ENCODE measurements around the gene MTCH1.

GRCh38 chr6:36959555-36960250 is 26.3 kb downstream of the MTCH1 start:
- TF ChIP-seq CTBP1 (IDR thresholded peaks at IDR 0.05; ENCODE audit: borderline replicate concordance) (no peak), SP1 (IDR thresholded peaks at IDR 0.05) (no peak), HDGF (IDR thresholded peaks at IDR 0.05; ENCODE audit: borderline replicate concordance) (no peak), ZNF384 (IDR thresholded peaks at IDR 0.05) (no peak), FOXM1 (IDR thresholded peaks at IDR 0.05; ENCODE audit: borderline replicate concordance) (no peak), PKNOX1 (IDR thresholded peaks at IDR 0.05) (no peak), SUZ12 (IDR thresholded peaks at IDR 0.05) (no peak)

Measured in HEK293T (cell line).